ENCODE data around the gene KIF17.

KIF17 gene

GRCh38 chr1:20684050-20684620 lies 33.7 kb downstream of the KIF17 start:
- Histone ChIP-seq H3K9me3 (no peaks in the 10 kb centered on the region), H3K36me3 (no peaks in the 10 kb centered on the region), H3K4me1 (ENCODE audit: control insufficient read depth in 1 of 2, insufficient read depth in 1 of 2, low read depth in 1 of 2, low read length in 1 of 2) (no peaks in the 10 kb centered on the region), H3K27me3 (no peaks in the 10 kb centered on the region), H3K4me3 (ENCODE audit: low read depth in 1 of 2, low read length in 1 of 2) (no peak overlapping the region), H3K27ac (no peak overlapping the region)
- no peak for TF ChIP-seq CTCF (IDR thresholded peaks at IDR 0.05)

GRCh38 chr1:20683614-20684013 lies 34.2 kb downstream of the KIF17 start:
- no peaks in the 10 kb centered on the region for H3K4me1 ChIP-seq (ENCODE audit: control insufficient read depth in 1 of 2, insufficient read depth in 1 of 2, low read depth in 1 of 2, low read length in 1 of 2)
- no peak overlapping the region for H3K4me3 ChIP-seq (ENCODE audit: low read depth in 1 of 2, low read length in 1 of 2)
- H3K9me3 ChIP-seq: no peaks in the 10 kb centered on the region
- no peak for TF ChIP-seq CTCF (IDR thresholded peaks at IDR 0.05)
- no peaks in the 10 kb centered on the region for H3K36me3 ChIP-seq
- H3K27ac ChIP-seq: no peak overlapping the region
- H3K27me3 ChIP-seq: no peaks in the 10 kb centered on the region

- TF ChIP-seq CTCF (IDR thresholded peaks at IDR 0.05): no peak
- H3K4me3 ChIP-seq (ENCODE audit: low read depth in 1 of 2, low read length in 1 of 2): no peak overlapping the region
- H3K27ac ChIP-seq: no peak overlapping the region
These were observed 35.1 kb downstream of the KIF17 start for GRCh38 chr1:20682571-20683236.

GRCh38 chr1:20681999-20682398 lies 35.8 kb downstream of the KIF17 start:
- Histone ChIP-seq H3K27ac (no peak overlapping the region), H3K9me3 (no peaks in the 10 kb centered on the region), H3K27me3 (no peaks in the 10 kb centered on the region), H3K4me1 (ENCODE audit: control insufficient read depth in 1 of 2, insufficient read depth in 1 of 2, low read depth in 1 of 2, low read length in 1 of 2) (no peaks in the 10 kb centered on the region), H3K4me3 (ENCODE audit: low read depth in 1 of 2, low read length in 1 of 2) (no peak overlapping the region), H3K36me3 (no peaks in the 10 kb centered on the region)
- no peak for TF ChIP-seq CTCF (IDR thresholded peaks at IDR 0.05)

More at GRCh38 chr1:20682571-20683236, 35.1 kb downstream of the KIF17 start:
- Histone ChIP-seq H3K36me3 (no peaks in the 10 kb centered on the region), H3K9me3 (no peaks in the 10 kb centered on the region), H3K4me1 (ENCODE audit: control insufficient read depth in 1 of 2, insufficient read depth in 1 of 2, low read depth in 1 of 2, low read length in 1 of 2) (no peaks in the 10 kb centered on the region), H3K27me3 (no peaks in the 10 kb centered on the region)

- no peaks in the 10 kb centered on the region for H3K9me3 ChIP-seq
These were observed 37.5 kb downstream of the KIF17 start for GRCh38 chr1:20680269-20680668.

More at GRCh38 chr1:20680269-20680668, 37.5 kb downstream of the KIF17 start:
- H3K27ac ChIP-seq: no peak overlapping the region
- no peaks in the 10 kb centered on the region for H3K4me1 ChIP-seq (ENCODE audit: control insufficient read depth in 1 of 2, insufficient read depth in 1 of 2, low read depth in 1 of 2, low read length in 1 of 2)
- no peaks in the 10 kb centered on the region for H3K27me3 ChIP-seq
- H3K36me3 ChIP-seq: no peaks in the 10 kb centered on the region
- no peak overlapping the region for H3K4me3 ChIP-seq (ENCODE audit: low read depth in 1 of 2, low read length in 1 of 2)
- no peak for TF ChIP-seq CTCF (IDR thresholded peaks at IDR 0.05)

All from neutrophil (primary cell).